H1 (cell line): ENCODE data around the gene TEKT5. TPM values are rescaled to one million over a fixed set of nuclear protein-coding genes. Genes with fewer than 3 reads are reported as not detected.

Experiments
- CTCF ChIA-PET: fragments of 300-600 bp; sonication (Branson Sonifier 250); formaldehyde crosslinking; loops from one replicate; lab custom pipeline; 2021; ENCODE audit not compliant: partially characterized antibody; lab: Charles Lee
- POLR2A ChIA-PET: fragments of 300-600 bp; sonication (Branson Sonifier 250); formaldehyde crosslinking; loops from one replicate; lab custom pipeline; 2021; ENCODE audit warnings: inconsistent platforms; ENCODE audit not compliant: partially characterized antibody; lab: Charles Lee
- DNase-seq, 2 experiments: peaks; one replicate each; pipeline versions ENCODE4 v3.0.0 to v3.0.0-alpha.2; 2010 to 2022; ENCODE audit warnings: low spot score in 2 of 2, low read depth in 1 of 2, mixed read lengths in 1 of 2
- FAIRE-seq: peaks from 2 replicates; lab custom pipeline; 2011; peaks lifted over from hg19 to GRCh38; lab: Jason Lieb, UNC
- H2AFZ ChIP-seq: 2 replicates; pipeline ENCODE4 v1.8.1; 2012; ENCODE audit warnings: low read length, inconsistent platforms
- H2AK5ac ChIP-seq: 2 replicates; pipeline ENCODE4 v1.6.1; 2013; ENCODE audit warnings: low read depth, low read length
- H2BK120ac ChIP-seq: replicated peaks from 2 replicates; pipeline ENCODE3; 2013; ENCODE audit warnings: low read depth, low read length, inconsistent platforms
- H2BK12ac ChIP-seq: 2 replicates; pipeline ENCODE4 v1.6.1; 2013; ENCODE audit warnings: low read depth, low read length
- H2BK15ac ChIP-seq: 2 replicates; pipeline ENCODE4 v1.6.1; 2013; ENCODE audit warnings: low read length
- H2BK20ac ChIP-seq: 2 replicates; pipeline ENCODE4 v1.6.1; 2013; ENCODE audit warnings: low read length
- H2BK5ac ChIP-seq: 2 replicates; pipeline ENCODE4 v1.6.1; 2013; ENCODE audit warnings: low read depth, low read length
- H3K14ac ChIP-seq: 2 replicates; pipeline ENCODE4 v1.6.1; 2013; ENCODE audit warnings: inconsistent platforms; ENCODE audit not compliant: insufficient read length
- H3K18ac ChIP-seq: 2 replicates; pipeline ENCODE4 v1.6.1; 2013; ENCODE audit warnings: low read length; ENCODE audit errors: extremely low read depth
- H3K23ac ChIP-seq: 2 replicates; pipeline ENCODE4 v1.6.1; 2013; ENCODE audit warnings: inconsistent platforms; ENCODE audit not compliant: insufficient read length
- H3K23me2 ChIP-seq: 2 replicates; pipeline ENCODE4 v1.6.1; 2013; ENCODE audit warnings: low read depth, low read length
- H3K27ac ChIP-seq: 2 replicates; pipeline ENCODE4 v1.6.1; 2011; ENCODE audit warnings: low read depth, low read length, inconsistent platforms
- H3K27me3 ChIP-seq, 4 experiments: replicated peaks in 1 of 4; 1 replicate in 1 of 4; 2 replicates in 3 of 4; pipeline versions ENCODE4 v1.6.1 to v1.8.1; 2011 to 2013; ENCODE audit warnings: low read length in 3 of 4, mild to moderate bottlenecking in 3 of 4, inconsistent platforms in 2 of 4, mixed read lengths in 2 of 4, moderate library complexity in 1 of 4; ENCODE audit not compliant: control insufficient read depth in 3 of 4, insufficient read depth in 3 of 4; ENCODE audit errors: extremely low read depth in 1 of 4
- H3K36me3 ChIP-seq, 4 experiments: 2 replicates each; pipeline versions ENCODE4 v1.6.1 to v1.8.1; 2011 to 2013; ENCODE audit warnings: mild to moderate bottlenecking in 4 of 4, low read length in 3 of 4, moderate library complexity in 2 of 4, control low read depth in 1 of 4, inconsistent platforms in 1 of 4; ENCODE audit not compliant: insufficient read depth in 4 of 4, control insufficient read depth in 2 of 4
- H3K4ac ChIP-seq: replicated peaks from 2 replicates; pipeline ENCODE3; 2013; ENCODE audit warnings: low read length, low read depth, mixed read lengths, inconsistent platforms; ENCODE audit not compliant: insufficient read length
- H3K4me1 ChIP-seq, 4 experiments: replicated peaks in 1 of 4; 1 replicate in 1 of 4; 2 replicates in 3 of 4; pipeline versions ENCODE4 v1.6.1 to v1.8.1; 2011 to 2013; ENCODE audit warnings: low read length in 3 of 4, inconsistent platforms in 2 of 4, mixed read lengths in 1 of 4; ENCODE audit not compliant: insufficient read depth in 4 of 4, control insufficient read depth in 3 of 4
- H3K4me2 ChIP-seq, 2 experiments: 2 replicates each; pipeline versions ENCODE4 v1.6.1 to v1.8.1; 2011 to 2013; ENCODE audit warnings: low read depth in 2 of 2, low read length in 2 of 2, control low read depth in 1 of 2, inconsistent platforms in 1 of 2, mild to moderate bottlenecking in 1 of 2; ENCODE audit not compliant: insufficient read depth in 1 of 2
- H3K4me3 ChIP-seq, 4 experiments: fragments of 200-600, 300-600 bp in 1 of 4; sonication (generic), shearing (Covaris generic), sonication (Bioruptor Twin) in 1 of 4; 2 replicates each; pipeline versions ENCODE4 v1.5.1 to v1.8.1; 2011 to 2016; ENCODE audit warnings: low read length in 4 of 4, low read depth in 3 of 4, control low read depth in 2 of 4, inconsistent platforms in 2 of 4, mild to moderate bottlenecking in 2 of 4, mixed read lengths in 1 of 4, moderate library complexity in 1 of 4; ENCODE audit not compliant: insufficient read depth in 2 of 4; ENCODE audit errors: extremely low read depth in 1 of 4
- H3K56ac ChIP-seq: replicated peaks from 2 replicates; pipeline ENCODE3; 2013; ENCODE audit warnings: low read depth, mild to moderate bottlenecking, mixed read lengths, low read length, inconsistent platforms; ENCODE audit not compliant: insufficient read length
- H3K79me1 ChIP-seq: 2 replicates; pipeline ENCODE4 v1.6.1; 2013; ENCODE audit warnings: low read depth, low read length, control low read depth
- H3K79me2 ChIP-seq, 2 experiments: 2 replicates each; pipeline versions ENCODE4 v1.6.1 to v1.8.1; 2012 to 2013; ENCODE audit warnings: low read length in 2 of 2, mild to moderate bottlenecking in 2 of 2, inconsistent platforms in 1 of 2; ENCODE audit not compliant: insufficient read depth in 2 of 2, control insufficient read depth in 1 of 2
- H3K9ac ChIP-seq, 4 experiments: replicated peaks in 1 of 4; 1 replicate in 1 of 4; 2 replicates in 3 of 4; pipeline versions ENCODE4 v1.6.1 to v1.8.1; 2011 to 2013; ENCODE audit warnings: low read depth in 3 of 4, low read length in 3 of 4, control low read depth in 2 of 4, mild to moderate bottlenecking in 2 of 4, moderate library complexity in 2 of 4, inconsistent platforms in 1 of 4; ENCODE audit errors: extremely low read depth in 1 of 4
- H3K9me3 ChIP-seq, 2 experiments: 2 replicates each; pipeline versions ENCODE4 v1.6.1 to v1.8.1; 2012 to 2013; ENCODE audit warnings: mild to moderate bottlenecking in 2 of 2, moderate library complexity in 2 of 2, control low read depth in 1 of 2, inconsistent platforms in 1 of 2, low read depth in 1 of 2, low read length in 1 of 2, mixed read lengths in 1 of 2; ENCODE audit not compliant: insufficient read depth in 2 of 2
- H4K20me1 ChIP-seq, 2 experiments: replicated peaks in 1 of 2; 2 replicates each; pipeline versions ENCODE3 to v1.8.1; 2011 to 2013; ENCODE audit warnings: inconsistent platforms in 2 of 2, low read length in 2 of 2, mild to moderate bottlenecking in 1 of 2; ENCODE audit not compliant: insufficient read depth in 2 of 2, control insufficient read depth in 1 of 2
- H4K5ac ChIP-seq: 2 replicates; pipeline ENCODE4 v1.6.1; 2013; ENCODE audit warnings: low read length, low read depth, mixed read lengths, inconsistent platforms; ENCODE audit not compliant: insufficient read length
- H4K8ac ChIP-seq: 2 replicates; pipeline ENCODE4 v1.8.0; 2013; ENCODE audit warnings: mild to moderate bottlenecking, moderate library complexity, low read length, inconsistent platforms; ENCODE audit not compliant: insufficient read depth; ENCODE audit errors: extremely low read depth
- H4K91ac ChIP-seq: replicated peaks from 2 replicates; pipeline ENCODE3; 2013; ENCODE audit warnings: low read length, mixed read lengths, inconsistent platforms; ENCODE audit not compliant: insufficient read length
- ASH2L ChIP-seq: fragments of 200-600, 300-600 bp; sonication (generic); IDR thresholded peaks from one replicate; pipeline ENCODE4 v1.7.1; 2017; ENCODE audit warnings: low read length
- CHD2 ChIP-seq: IDR thresholded peaks from 2 replicates; pipeline ENCODE4 v1.6.1; 2012; ENCODE audit warnings: low read length, improper control_type of control experiment
- CTCF ChIP-seq, 3 experiments: IDR thresholded peaks; 1 replicate in 2 of 3; 2 replicates in 1 of 3; pipeline versions ENCODE4 v1.5.1 to v1.6.1; 2011; ENCODE audit warnings: low read length in 3 of 3, mild to moderate bottlenecking in 3 of 3, inconsistent platforms in 2 of 3, low read depth in 1 of 3, moderate library complexity in 1 of 3; ENCODE audit not compliant: insufficient read depth in 1 of 3; ENCODE audit errors: control extremely low read depth in 1 of 3
- EGR1 ChIP-seq: IDR thresholded peaks from 2 replicates; pipeline ENCODE4 v1.6.1; 2011; ENCODE audit warnings: low read depth, low read length, borderline replicate concordance
- KDM5A ChIP-seq: fragments of 200-600 bp; IDR thresholded peaks from 2 replicates; pipeline ENCODE4 v1.7.1; 2012; ENCODE audit warnings: mild to moderate bottlenecking, low read length, inconsistent platforms, mixed read lengths
- RXRA ChIP-seq: IDR thresholded peaks from 2 replicates; pipeline ENCODE4 v1.6.1; 2011; ENCODE audit warnings: low read depth, mild to moderate bottlenecking, low read length, moderate library complexity; ENCODE audit not compliant: insufficient read depth
- SIN3A ChIP-seq, 2 experiments: IDR thresholded peaks in 1 of 2; conservative IDR thresholded peaks in 1 of 2; 2 replicates each; pipeline ENCODE4 v1.6.1; 2011 to 2012; ENCODE audit warnings: low read length in 2 of 2, improper control_type of control experiment in 1 of 2, low read depth in 1 of 2, mild to moderate bottlenecking in 1 of 2
- SP2 ChIP-seq: IDR thresholded peaks from 2 replicates; pipeline ENCODE4 v1.6.1; 2012; ENCODE audit warnings: mild to moderate bottlenecking, low read length, inconsistent platforms
- SUZ12 ChIP-seq: fragments of 200-600 bp; sonication (generic); IDR thresholded peaks from 2 replicates; pipeline ENCODE4 v1.6.1; 2012; ENCODE audit warnings: mild to moderate bottlenecking, inconsistent platforms, low read length, moderate library complexity, mixed read lengths
- TEAD4 ChIP-seq: IDR thresholded peaks from 2 replicates; pipeline ENCODE4 v1.6.1; 2012; ENCODE audit warnings: low read depth, low read length, inconsistent platforms, mixed read lengths
- WGBS, 2 experiments: shearing (Covaris generic) in 1 of 2; methylation state at CpG; one replicate each; pipeline versions ENCODE4 v1.1.6 to v1.1.7; 2013 to 2015; ENCODE audit warnings: low lambda C conversion rate in 2 of 2, mixed read lengths in 2 of 2, inconsistent platforms in 1 of 2, low coverage in 1 of 2, missing lambda C conversion rate in 1 of 2; ENCODE audit not compliant: insufficient replicate concordance in 2 of 2, insufficient coverage in 1 of 2, insufficient read length in 1 of 2; ENCODE audit errors: extremely low coverage in 1 of 2, missing lambda C conversion rate in 1 of 2; 5-methylcytosine and 5-hydroxymethylcytosine counted together
- polyA plus RNA-seq, 7 experiments: library from polyadenylated mRNA; depleted of rRNA in 3 of 7; stranded (reverse) in 5 of 7; unstranded in 2 of 7; fragments of >200 nt in 5 of 7; fragments of 200-250 nt in 2 of 7; gene quantifications; 1 replicate in 5 of 7; 2 replicates in 1 of 7; 4 replicates in 1 of 7; pipeline versions ENCODE4 v1.2.1 to v1.2.3, GENCODE V29; 2011 to 2013; ENCODE audit warnings: missing spikeins in 2 of 7, mixed read lengths in 2 of 7
- total RNA-seq: library from RNA; stranded (reverse); fragmentation: NEBNext Ultra II Directional; extraction: Animal tissue kit (Norgen Biotek cat#: 25700); gene quantifications from 2 replicates; pipeline ENCODE4 v1.2.1, GENCODE V29; 2021

Gene TEKT5
- total and polyA plus RNA-seq, 2 of the 8 experiments (the other 6 are each of a cell fraction or from before 2014, with no cell fraction given), result 0.95 TPM; not detected in 1

GRCh38 chr16:10662212-10662611 lies 32.5 kb downstream of the TEKT5 start:
- Histone ChIP-seq H4K5ac (no peak overlapping the region), H4K8ac (no peak overlapping the region), H2BK5ac (no peak overlapping the region), H2BK15ac (no peak overlapping the region), H3K27me3 (no peaks in the 10 kb centered on the region), H3K4ac (no peak overlapping the region), H3K4me2 (no peak overlapping the region), H3K4me1 (peaks cover 0 to 3% (median 2%) of the 10 kb centered on the region in 4 experiments; a peak in 3 of 7 replicates), H3K14ac (no peak overlapping the region), H3K36me3 (no peaks in the 10 kb centered on the region; a peak in 1 of 8 replicates), H3K79me2 (no peaks in the 10 kb centered on the region), H2AK5ac (0 out of 2 replicates have a peak overlapping the region, but pooled peaks have one; percentile 3), H3K23me2 (no peaks in the 10 kb centered on the region), H3K23ac (no peak overlapping the region), H2BK20ac (no peak overlapping the region), H3K56ac (no peak overlapping the region), H3K18ac (no peak overlapping the region), H3K4me3 (no peak overlapping the region), H2BK12ac (no peak overlapping the region), H2AFZ (no peak overlapping the region), H3K9me3 (peaks cover 6 to 7% of the 10 kb centered on the region in 2 experiments; a peak in 3 of 4 replicates), H3K9ac (no peak overlapping the region), H4K91ac (no peak overlapping the region), H3K27ac (no peak overlapping the region), H4K20me1 (no peaks in the 10 kb centered on the region), H3K79me1 (no peaks in the 10 kb centered on the region), H2BK120ac (no peak overlapping the region)
- FAIRE-seq, result no peak
- POLR2A ChIA-PET, result no interaction called here
- WGBS, 2 experiments, result 98% methylated on average over 5 of the region's 5 CpGs; no CpG with 5 or more reads in 1 of the 2 experiments
- CTCF ChIA-PET, result no interaction called here
- TF ChIP-seq ASH2L (no peak), KDM5A (no peak), RXRA (no peak), EGR1 (no peak), TEAD4 (no peak), SP2 (no peak), CTCF (IDR thresholded peaks at IDR 0.05; ENCODE audit: control extremely low read depth in 1 of 3, insufficient read depth in 1 of 3, low read depth in 1 of 3, low read length in 3 of 3) (no peak), SIN3A (conservative IDR thresholded peaks at IDR 0.05 in 1 of 2, IDR thresholded peaks at IDR 0.05 in 1 of 2; ENCODE audit: low read depth in 1 of 2, low read length in 2 of 2) (no peak), CHD2 (no peak), SUZ12 (no peak)
- no peak for DNase-seq
